ENCODE data around the gene SLC18A3. TPM values are rescaled to one million over a fixed set of nuclear protein-coding genes. Genes with fewer than 3 reads are reported as not detected.

Gene SLC18A3
- total RNA-seq, 1 experiment from 2014 or later: not detected

DNA sequence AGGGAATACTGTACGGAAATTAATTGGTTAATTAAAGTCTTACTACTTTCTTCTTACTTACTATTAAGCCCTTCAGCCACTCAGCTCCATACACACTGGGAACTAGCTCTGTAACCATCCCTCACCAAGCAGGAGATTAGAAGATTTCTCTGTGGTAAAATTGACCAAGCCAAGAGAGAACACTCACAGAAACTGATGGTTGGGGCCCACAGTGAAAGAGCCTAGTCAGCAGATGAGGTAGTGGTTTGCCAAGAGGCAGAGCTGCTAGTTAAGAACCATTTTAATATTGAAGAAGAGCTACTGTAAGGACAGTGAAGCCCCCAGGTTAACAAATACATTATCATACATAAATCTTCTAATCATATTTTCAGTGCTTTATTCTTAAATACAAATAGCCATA, 47.5 kb downstream of the SLC18A3 start:
- H4K5ac ChIP-seq (ENCODE audit: insufficient read length, low read depth, low read length): no peak overlapping the region
- no peak overlapping the region for H3K4ac ChIP-seq (ENCODE audit: low read depth, low read length)
- H3K79me1 ChIP-seq (ENCODE audit: insufficient read depth, low read depth, low read length, poor library complexity, severe bottlenecking): no peaks in the 10 kb centered on the region
- H3K23ac ChIP-seq (ENCODE audit: insufficient read length, low read depth, low read length): no peak overlapping the region
- peaks cover 0 to 10% (median 8%) of the 10 kb centered on the region in 3 experiments; a peak in 5 of 7 replicates for H3K36me3 Mint-ChIP-seq (ENCODE audit: insufficient read depth in 1 of 3, low read depth in 3 of 3)
- H3K9me3 Mint-ChIP-seq: peaks cover 13 to 19% of the 10 kb centered on the region in 2 experiments
- no peak overlapping the region for H4K8ac ChIP-seq (replicated peaks; ENCODE audit: insufficient read length, low read depth, low read length)
- TF ChIP-seq, protein P1, sequence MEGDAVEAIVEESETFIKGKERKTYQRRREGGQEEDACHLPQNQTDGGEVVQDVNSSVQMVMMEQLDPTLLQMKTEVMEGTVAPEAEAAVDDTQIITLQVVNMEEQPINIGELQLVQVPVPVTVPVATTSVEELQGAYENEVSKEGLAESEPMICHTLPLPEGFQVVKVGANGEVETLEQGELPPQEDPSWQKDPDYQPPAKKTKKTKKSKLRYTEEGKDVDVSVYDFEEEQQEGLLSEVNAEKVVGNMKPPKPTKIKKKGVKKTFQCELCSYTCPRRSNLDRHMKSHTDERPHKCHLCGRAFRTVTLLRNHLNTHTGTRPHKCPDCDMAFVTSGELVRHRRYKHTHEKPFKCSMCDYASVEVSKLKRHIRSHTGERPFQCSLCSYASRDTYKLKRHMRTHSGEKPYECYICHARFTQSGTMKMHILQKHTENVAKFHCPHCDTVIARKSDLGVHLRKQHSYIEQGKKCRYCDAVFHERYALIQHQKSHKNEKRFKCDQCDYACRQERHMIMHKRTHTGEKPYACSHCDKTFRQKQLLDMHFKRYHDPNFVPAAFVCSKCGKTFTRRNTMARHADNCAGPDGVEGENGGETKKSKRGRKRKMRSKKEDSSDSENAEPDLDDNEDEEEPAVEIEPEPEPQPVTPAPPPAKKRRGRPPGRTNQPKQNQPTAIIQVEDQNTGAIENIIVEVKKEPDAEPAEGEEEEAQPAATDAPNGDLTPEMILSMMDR (conservative IDR thresholded peaks at IDR 0.05): no peak
- H3K27ac ChIP-seq (ENCODE audit: insufficient read length, low read depth, low read length): no peak overlapping the region
- H2AK5ac ChIP-seq (ENCODE audit: insufficient read length, low read length): no peak overlapping the region
- no peak overlapping the region for H3K14ac ChIP-seq (ENCODE audit: insufficient read depth, low read length)
- no peak overlapping the region for H2AFZ ChIP-seq (ENCODE audit: low read length)
- no peak overlapping the region for H2BK20ac ChIP-seq (ENCODE audit: low read depth, low read length, poor library complexity, severe bottlenecking)
- DNase-seq: no peak
- H3K9ac ChIP-seq (ENCODE audit: extremely low read depth, insufficient read length, low read length): no peak overlapping the region
- no peaks in the 10 kb centered on the region for H3K79me2 ChIP-seq (ENCODE audit: insufficient read depth, low read length)
- H3K56ac ChIP-seq (ENCODE audit: insufficient read length, low read depth, low read length): no peak overlapping the region
- H2BK120ac ChIP-seq (ENCODE audit: low read depth, low read length, poor library complexity, severe bottlenecking): no peak overlapping the region
- no peak overlapping the region for H4K91ac ChIP-seq (ENCODE audit: insufficient read length, low read depth, low read length)
- no peak overlapping the region for H3T11ph ChIP-seq (ENCODE audit: low read length)
- no peaks in the 10 kb centered on the region for H3K9me3 ChIP-seq (ENCODE audit: control insufficient read depth, low read depth, low read length)
- H4K20me1 ChIP-seq (ENCODE audit: control insufficient read depth, insufficient read depth, insufficient read length): no peaks in the 10 kb centered on the region
- H2BK15ac ChIP-seq (ENCODE audit: low read depth, low read length): no peak overlapping the region
- peaks cover 12 to 18% of the 10 kb centered on the region in 2 experiments for H3K4me1 Mint-ChIP-seq
- H2BK5ac ChIP-seq (ENCODE audit: insufficient read length, low read length): no peak overlapping the region
- no peaks in the 10 kb centered on the region; the same call in 1 of the 2 replicates for H3K27me3 ChIP-seq (ENCODE audit: insufficient read depth, low read length)
- no peak overlapping the region for H2BK12ac ChIP-seq (ENCODE audit: insufficient read length, low read depth, low read length)
- H3K27ac Mint-ChIP-seq: no peak overlapping the region
- no peak overlapping the region for H3K18ac ChIP-seq (ENCODE audit: insufficient read length, low read depth, low read length)
- no peaks in the 10 kb centered on the region for H3K23me2 ChIP-seq (ENCODE audit: insufficient read length, low read depth, low read length, poor library complexity, severe bottlenecking)
- no peak overlapping the region for H3K4me3 Mint-ChIP-seq
- WGBS (ENCODE audit: extremely low coverage, insufficient read length, low lambda C conversion rate): no CpG with 5 or more reads among the region's 1 CpG
- no peaks in the 10 kb centered on the region for H3K4me1 ChIP-seq (ENCODE audit: insufficient read depth, low read length)
- H3K4me2 ChIP-seq (ENCODE audit: insufficient read depth, insufficient read length, low read length): no peak overlapping the region
- peaks cover 76% of the 10 kb centered on the region for H3K27me3 Mint-ChIP-seq (ENCODE audit: low read depth)

All from H9 (cell line).